CD4-positive, alpha-beta memory T cell (primary cell): ENCODE measurements around the gene KRTAP10-3. TPM values are rescaled to one million over a fixed set of nuclear protein-coding genes. Genes with fewer than 3 reads are reported as not detected.

Experiments
- CTCF ChIA-PET: fragments of 350-600 bp; sonication (Branson Sonifier 250); formaldehyde crosslinking; loops from one replicate; lab custom pipeline; 2021; ENCODE audit warnings: inconsistent platforms; ENCODE audit not compliant: partially characterized antibody; lab: Charles Lee
- POLR2A ChIA-PET: fragments of 350-600 bp; sonication (Branson Sonifier 250); formaldehyde crosslinking; loops from one replicate; lab custom pipeline; 2021; ENCODE audit not compliant: partially characterized antibody; lab: Charles Lee
- DNase-seq, 5 donors: peaks; one replicate each; pipeline versions ENCODE4 v3.0.0 to v3.0.0-alpha.2; 2020 to 2022; ENCODE audit warnings: mixed read lengths in 1 of 5
- H3K27ac ChIP-seq: one replicate; pipeline ENCODE4 v1.7.0; 2013; ENCODE audit warnings: low read depth, low read length
- H3K27me3 ChIP-seq: 2 replicates; pipeline ENCODE4 v1.7.0; 2013; ENCODE audit warnings: mild to moderate bottlenecking, low read length, moderate library complexity; ENCODE audit not compliant: insufficient read depth
- H3K36me3 ChIP-seq: 2 replicates; pipeline ENCODE4 v1.7.0; 2013; ENCODE audit warnings: mild to moderate bottlenecking, low read length, moderate library complexity; ENCODE audit not compliant: insufficient read depth
- H3K4me1 ChIP-seq: 2 replicates; pipeline ENCODE4 v1.7.0; 2013; ENCODE audit warnings: mild to moderate bottlenecking, low read length, moderate library complexity; ENCODE audit not compliant: insufficient read depth
- H3K4me3 ChIP-seq, 2 donors: one replicate each; pipeline ENCODE4 v1.7.0; 2013; ENCODE audit warnings: low read length in 2 of 2, mild to moderate bottlenecking in 1 of 2
- H3K9me3 ChIP-seq, 2 donors: one replicate each; pipeline ENCODE4 v1.7.0; 2013; ENCODE audit warnings: low read length in 2 of 2, control low read depth in 1 of 2; ENCODE audit not compliant: control insufficient read depth in 1 of 2
- H3K27ac Mint-ChIP-seq, 7 donors: one replicate each; pipeline ENCODE4 v1.8.0; 2020 to 2021; ENCODE audit warnings: mixed read lengths in 7 of 7, mild to moderate bottlenecking in 6 of 7, inconsistent platforms in 3 of 7, moderate library complexity in 3 of 7
- H3K27me3 Mint-ChIP-seq, 2 donors: one replicate each; pipeline ENCODE4 v1.8.0; 2020 to 2021; ENCODE audit warnings: mixed read lengths in 2 of 2
- H3K36me3 Mint-ChIP-seq, 2 donors: one replicate each; pipeline ENCODE4 v1.8.0; 2020 to 2021; ENCODE audit warnings: mixed read lengths in 2 of 2, inconsistent platforms in 1 of 2, mild to moderate bottlenecking in 1 of 2
- H3K4me1 Mint-ChIP-seq, 4 donors: one replicate each; pipeline ENCODE4 v1.8.0; 2020 to 2021; ENCODE audit warnings: mixed read lengths in 4 of 4, mild to moderate bottlenecking in 1 of 4
- H3K4me3 Mint-ChIP-seq, 8 donors: one replicate each; pipeline ENCODE4 v1.8.0; 2020 to 2021; ENCODE audit warnings: mixed read lengths in 8 of 8, mild to moderate bottlenecking in 7 of 8, moderate library complexity in 6 of 8, inconsistent platforms in 3 of 8
- H3K9me3 Mint-ChIP-seq, 8 donors: one replicate each; pipeline ENCODE4 v1.8.0; 2020 to 2021; ENCODE audit warnings: mixed read lengths in 8 of 8, mild to moderate bottlenecking in 5 of 8, inconsistent platforms in 3 of 8, moderate library complexity in 1 of 8
- intact Hi-C: fragments of 100-400 bp; cut with micrococcal nuclease; formaldehyde crosslinking; loops from one replicate; pipeline ENCODE4 v1.15.1; 2023
- polyA plus RNA-seq, 2 donors: library from polyadenylated mRNA; unstranded; fragments of 300-500 nt; fragmentation: Illumina TruSeq; gene quantifications; one replicate each; pipeline ENCODE4 v1.2.3, GENCODE V29; 2021
- total RNA-seq, 2 experiments: library from RNA; stranded (reverse); gene quantifications; one replicate each; pipeline ENCODE4 v1.2.3, GENCODE V29; 2021

KRTAP10-3 gene
- total and polyA plus RNA-seq, 4 experiments from 2014 or later: not detected

DNA sequence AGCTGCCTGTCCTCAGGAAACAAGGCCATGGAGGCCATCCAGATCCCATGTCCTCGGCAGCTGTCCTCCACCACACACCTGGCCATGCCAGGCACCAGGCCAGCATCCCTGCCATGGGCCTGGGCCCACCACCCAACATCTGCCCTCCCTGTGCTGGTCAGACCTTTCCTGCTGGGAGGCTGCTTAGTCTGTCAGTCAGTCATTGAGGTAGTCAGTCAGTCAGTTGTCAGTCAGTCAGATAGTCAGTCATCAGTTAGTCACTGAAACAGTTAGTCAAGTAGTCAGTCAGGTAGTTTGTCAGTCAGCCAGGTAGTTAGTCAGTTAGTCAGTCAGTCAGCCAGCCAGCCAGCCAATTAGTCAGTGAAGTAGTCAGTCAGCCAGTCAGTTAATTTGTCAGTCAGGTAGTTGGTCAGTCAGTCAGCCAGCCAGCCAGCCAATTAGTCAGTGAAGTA, 35.8 kb downstream of the KRTAP10-3 start:
- no peaks in the 10 kb centered on the region for H3K27me3 Mint-ChIP-seq

DNA sequence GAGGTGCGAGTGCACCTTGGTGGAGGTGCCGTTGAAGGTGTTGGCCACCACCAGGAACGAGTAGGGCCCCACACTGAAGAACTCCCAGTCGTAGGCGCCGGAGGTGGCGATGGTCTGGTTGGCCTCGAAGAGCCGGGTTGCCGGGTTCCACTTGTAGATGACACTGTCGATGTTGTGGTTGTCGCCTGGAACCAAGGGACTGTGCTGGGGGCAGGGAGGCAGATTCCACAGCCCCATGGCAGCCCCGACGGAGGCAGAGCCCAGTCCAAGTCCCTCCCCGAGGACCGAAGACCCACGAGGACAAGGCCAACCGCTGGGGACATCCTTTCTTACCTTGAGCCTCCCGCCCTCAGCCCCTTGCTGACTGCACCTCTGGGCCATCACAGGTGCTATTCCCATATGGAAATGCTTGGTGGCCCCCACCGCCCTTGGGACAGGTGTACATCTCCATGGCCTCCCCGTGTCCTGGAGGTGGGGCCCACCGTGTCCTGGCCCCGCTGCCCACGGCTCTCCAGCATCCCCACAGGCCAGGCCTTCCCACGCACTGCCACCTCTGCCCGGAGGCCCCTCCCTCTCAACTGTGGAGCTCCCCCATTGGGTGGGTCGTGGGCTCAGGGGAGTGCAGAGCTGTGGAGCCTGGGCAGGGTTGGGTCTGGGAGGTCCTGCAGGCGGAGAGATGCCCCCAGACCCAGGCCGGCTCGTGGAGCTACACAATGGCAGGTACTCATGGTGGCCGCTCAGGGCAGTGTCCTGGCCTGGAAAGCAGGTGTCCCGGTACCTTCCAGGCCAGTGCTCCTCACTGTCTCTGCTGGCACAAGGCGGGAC, 36.5 kb downstream of the KRTAP10-3 start:
- H3K4me1 ChIP-seq: no peaks in the 10 kb centered on the region
- no peaks in the 10 kb centered on the region for H3K9me3 Mint-ChIP-seq
- H3K27ac Mint-ChIP-seq: peak overlapping the region in 1 of 7 donors; percentile 18

More for the DNA sequence above, 35.8 kb downstream of the KRTAP10-3 start:
- Histone ChIP-seq H3K27ac (no peak overlapping the region), H3K4me1 (no peaks in the 10 kb centered on the region), H3K27me3 (no peaks in the 10 kb centered on the region), H3K36me3 (no peaks in the 10 kb centered on the region), H3K9me3 (no peaks in the 10 kb centered on the region), H3K4me3 (no peak overlapping the region)
- no peaks in the 10 kb centered on the region for H3K36me3 Mint-ChIP-seq
- H3K4me3 Mint-ChIP-seq: no peak overlapping the region
- no peak for DNase-seq
- H3K4me1 Mint-ChIP-seq: peaks cover 0 to 1% (median 0%) of the 10 kb centered on the region in 4 donors
- H3K27ac Mint-ChIP-seq: no peak overlapping the region
- no peaks in the 10 kb centered on the region for H3K9me3 Mint-ChIP-seq
- intact Hi-C loops: no loop called here
- CTCF ChIA-PET: no interaction called here
- POLR2A ChIA-PET: no interaction called here

DNA sequence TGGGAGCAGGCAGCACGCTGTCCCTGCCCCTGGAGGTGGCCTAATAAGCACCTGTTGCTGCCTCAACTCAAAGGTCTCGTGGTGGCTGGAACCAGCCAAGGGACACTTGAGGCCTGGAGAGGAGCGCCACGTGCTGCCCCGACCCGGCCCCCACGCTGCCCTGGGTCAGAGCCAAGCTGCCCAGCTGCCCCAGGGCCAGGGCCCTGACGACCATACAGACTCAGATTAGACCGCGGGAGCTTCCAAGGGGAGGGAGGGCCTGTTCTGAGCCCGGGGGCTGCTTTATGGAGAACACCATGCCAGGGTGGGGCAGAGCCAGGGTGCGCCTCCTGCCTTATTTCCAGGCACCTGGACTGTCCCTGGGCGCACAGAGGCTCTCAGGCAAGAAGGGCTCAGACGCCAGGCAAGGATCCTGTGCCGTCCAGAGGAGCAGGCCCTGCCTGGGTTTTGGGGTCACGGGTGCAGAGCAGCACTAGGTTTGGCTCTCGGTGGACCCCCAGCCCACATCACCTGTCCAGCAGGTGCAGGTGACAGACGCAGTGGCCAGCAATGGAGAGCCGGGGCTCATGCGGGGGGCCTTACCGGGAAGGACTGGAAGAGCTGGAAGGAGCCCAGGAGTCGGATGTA, 37.2 kb downstream of the KRTAP10-3 start:
- intact Hi-C loops: no loop called here
- Histone ChIP-seq H3K4me1 (no peaks in the 10 kb centered on the region), H3K4me3 (no peak overlapping the region), H3K9me3 (no peaks in the 10 kb centered on the region), H3K27me3 (no peaks in the 10 kb centered on the region), H3K27ac (no peak overlapping the region), H3K36me3 (no peaks in the 10 kb centered on the region)
- H3K4me3 Mint-ChIP-seq: no peak overlapping the region
- DNase-seq: no peak
- H3K27ac Mint-ChIP-seq: peak overlapping the region in 1 of 7 donors; percentile 18
- CTCF ChIA-PET: interaction anchor here (1.9 kb wide), 1 partner anchor 11 kb away, joined by 7 read pairs; no protein-coding TSS in a partner anchor
- no peaks in the 10 kb centered on the region for H3K9me3 Mint-ChIP-seq
- POLR2A ChIA-PET: no interaction called here
- no peaks in the 10 kb centered on the region for H3K27me3 Mint-ChIP-seq
- no peaks in the 10 kb centered on the region for H3K36me3 Mint-ChIP-seq
- peaks cover 0 to 2% (median 0%) of the 10 kb centered on the region in 4 donors for H3K4me1 Mint-ChIP-seq

More for the DNA sequence above, 36.5 kb downstream of the KRTAP10-3 start:
- Mint-ChIP-seq H3K27me3 (no peaks in the 10 kb centered on the region), H3K4me1 (peaks cover 0 to 2% (median 0%) of the 10 kb centered on the region in 4 donors), H3K4me3 (no peak overlapping the region), H3K36me3 (no peaks in the 10 kb centered on the region)
- CTCF ChIA-PET: interaction anchor here (1.9 kb wide), 1 partner anchor 12 kb away, joined by 7 read pairs; no protein-coding TSS in a partner anchor
- Histone ChIP-seq H3K27ac (no peak overlapping the region), H3K4me3 (no peak overlapping the region), H3K9me3 (no peaks in the 10 kb centered on the region), H3K27me3 (no peaks in the 10 kb centered on the region), H3K36me3 (no peaks in the 10 kb centered on the region)
- POLR2A ChIA-PET: no interaction called here
- DNase-seq: no peak
- intact Hi-C loops: no loop called here

GRCh38 chr21:44520326-44521300, 38.0 kb downstream of the KRTAP10-3 start:
- Mint-ChIP-seq H3K4me3 (no peak overlapping the region), H3K4me1 (peaks cover 0 to 2% (median 0%) of the 10 kb centered on the region in 4 donors), H3K27me3 (no peaks in the 10 kb centered on the region), H3K36me3 (no peaks in the 10 kb centered on the region), H3K9me3 (no peaks in the 10 kb centered on the region), H3K27ac (no peak overlapping the region)
- Histone ChIP-seq H3K27me3 (no peaks in the 10 kb centered on the region), H3K27ac (no peak overlapping the region), H3K9me3 (no peaks in the 10 kb centered on the region), H3K4me1 (no peaks in the 10 kb centered on the region), H3K4me3 (no peak overlapping the region), H3K36me3 (no peaks in the 10 kb centered on the region)
- ChIA-PET CTCF (interaction anchor here (1.9 kb wide), 1 partner anchor 10 kb away, joined by 7 read pairs; no protein-coding TSS in a partner anchor), POLR2A (no interaction called here)
- DNase-seq: no peak
- intact Hi-C loops: no loop called here

DNA sequence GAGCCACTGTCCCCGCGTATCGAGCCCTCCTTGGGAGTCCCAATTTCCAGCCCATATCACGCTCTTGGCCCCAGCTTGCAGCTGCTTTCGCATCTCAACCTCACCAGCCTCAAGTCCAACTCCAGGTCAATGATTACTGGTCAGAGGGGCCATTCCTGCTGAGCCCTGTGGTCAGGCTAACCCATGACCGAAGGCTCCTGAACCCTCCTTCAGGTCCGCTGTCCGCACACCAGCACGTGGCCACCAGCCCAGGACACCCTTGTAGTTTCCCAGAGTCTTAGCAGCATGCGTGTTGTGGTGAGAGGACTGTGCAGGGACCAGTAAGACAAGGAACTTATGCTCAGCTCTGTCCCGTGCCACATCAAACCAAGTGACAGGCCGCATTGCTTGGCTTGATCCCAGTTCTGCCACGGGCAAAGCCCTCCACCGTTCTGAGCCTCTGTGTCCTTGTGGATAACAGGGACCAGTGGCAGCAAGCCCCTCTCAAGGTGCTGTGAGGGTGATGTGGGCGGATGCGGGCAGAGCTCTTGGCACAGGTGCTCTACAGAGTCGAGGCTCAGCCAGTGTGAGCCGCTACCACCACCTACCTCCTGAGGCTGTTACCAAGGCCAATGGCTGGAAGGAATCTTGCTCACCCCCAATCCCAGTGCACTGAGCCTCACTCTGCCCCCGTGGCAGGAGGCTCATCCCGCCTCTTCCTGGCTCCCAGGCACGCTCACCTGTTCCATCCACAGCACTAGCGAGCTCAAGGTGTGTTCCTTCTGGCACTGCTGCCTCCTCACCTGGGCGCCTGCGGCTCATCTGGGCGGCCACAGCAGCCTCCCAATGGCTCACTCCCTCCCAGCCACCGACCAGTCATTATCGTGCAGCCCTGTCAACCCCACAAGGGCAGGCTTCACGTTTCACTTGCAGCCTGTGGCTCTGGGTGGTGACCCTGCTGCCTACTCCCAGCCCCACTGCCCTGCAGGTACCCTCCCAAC, 39.0 kb downstream of the KRTAP10-3 start:
- no peaks in the 10 kb centered on the region for H3K27me3 Mint-ChIP-seq
- ChIA-PET POLR2A (no interaction called here), CTCF (interaction anchor here (1.9 kb wide), 1 partner anchor 9 kb away, joined by 7 read pairs; no protein-coding TSS in a partner anchor)
- Histone ChIP-seq H3K4me3 (no peak overlapping the region), H3K36me3 (no peaks in the 10 kb centered on the region), H3K4me1 (no peaks in the 10 kb centered on the region), H3K27ac (no peak overlapping the region), H3K27me3 (no peaks in the 10 kb centered on the region), H3K9me3 (no peaks in the 10 kb centered on the region)
- DNase-seq: no peak
- H3K36me3 Mint-ChIP-seq: no peaks in the 10 kb centered on the region
- no peaks in the 10 kb centered on the region for H3K9me3 Mint-ChIP-seq
- H3K4me1 Mint-ChIP-seq: peaks cover 0 to 4% (median 0%) of the 10 kb centered on the region in 4 donors
- intact Hi-C loops: no loop called here
- peak overlapping the region in 2 of 7 donors; percentile 50 to 61 for H3K27ac Mint-ChIP-seq
- H3K4me3 Mint-ChIP-seq: no peak overlapping the region

GRCh38 chr21:44518686-44519085, 39.9 kb downstream of the KRTAP10-3 start:
- ChIA-PET CTCF (interaction anchor here (0.6 kb wide), 1 partner anchor 9 kb away, joined by 3 read pairs; no protein-coding TSS in a partner anchor), POLR2A (no interaction called here)
- intact Hi-C loops: no loop called here
- H3K4me1 ChIP-seq: no peaks in the 10 kb centered on the region
- H3K4me3 Mint-ChIP-seq: no peak overlapping the region
- no peaks in the 10 kb centered on the region for H3K27me3 Mint-ChIP-seq
- no peak for DNase-seq
- no peak overlapping the region for H3K27ac ChIP-seq
- no peaks in the 10 kb centered on the region for H3K9me3 Mint-ChIP-seq
- H3K4me3 ChIP-seq: no peak overlapping the region
- no peaks in the 10 kb centered on the region for H3K9me3 ChIP-seq
- peaks cover 0 to 4% (median 0%) of the 10 kb centered on the region in 4 donors for H3K4me1 Mint-ChIP-seq
- H3K36me3 Mint-ChIP-seq: no peaks in the 10 kb centered on the region
- no peaks in the 10 kb centered on the region for H3K36me3 ChIP-seq
- no peaks in the 10 kb centered on the region for H3K27me3 ChIP-seq
- peak overlapping the region in 1 of 7 donors; percentile 25 for H3K27ac Mint-ChIP-seq
